ENCODE measurements around the gene WIPF1.

DNA sequence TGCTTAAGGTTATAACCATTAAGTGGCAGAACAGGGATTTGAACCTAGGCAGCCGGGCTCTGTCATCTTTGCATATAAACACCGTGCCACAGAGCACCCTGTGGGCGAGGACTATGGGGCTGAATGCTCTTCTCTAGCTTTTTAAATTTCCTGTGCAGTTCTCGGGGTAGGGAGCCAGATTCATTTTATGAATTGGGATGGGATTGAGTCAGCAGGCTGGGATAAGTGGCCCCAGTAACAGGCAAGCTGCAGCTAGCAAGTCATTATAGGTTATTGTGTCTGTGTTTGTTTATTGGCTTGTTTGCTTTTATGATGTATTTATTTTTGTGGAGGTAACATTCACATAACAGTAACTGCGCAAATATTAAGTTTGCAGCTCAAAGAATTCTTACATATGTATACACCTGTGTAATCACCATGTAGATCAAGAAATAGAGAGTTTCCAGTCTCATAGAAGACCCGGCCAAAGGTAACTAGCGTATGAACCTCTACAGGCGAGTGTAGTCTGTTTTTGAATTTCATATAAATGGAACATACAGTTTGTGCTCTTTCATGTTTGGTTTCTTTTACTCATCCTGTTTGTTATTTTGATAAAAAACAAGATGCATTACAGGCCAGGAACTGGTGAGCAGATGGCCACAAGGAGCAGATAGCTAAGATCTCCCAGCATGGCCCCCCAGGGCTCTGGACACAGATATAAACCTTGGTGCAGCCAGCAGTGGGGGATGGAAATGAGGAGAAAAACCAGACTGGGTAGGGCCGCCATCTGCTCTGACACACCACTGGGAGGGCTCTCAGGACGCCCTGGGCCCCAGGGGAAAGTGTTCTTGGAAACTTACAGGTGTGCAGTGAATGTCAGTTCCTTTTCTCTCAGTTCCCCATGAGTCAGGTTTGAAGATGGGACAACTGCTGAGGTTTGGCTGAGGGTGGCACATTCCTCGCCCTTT is 61.6 kb downstream of the WIPF1 start:
- TF ChIP-seq, protein P1, sequence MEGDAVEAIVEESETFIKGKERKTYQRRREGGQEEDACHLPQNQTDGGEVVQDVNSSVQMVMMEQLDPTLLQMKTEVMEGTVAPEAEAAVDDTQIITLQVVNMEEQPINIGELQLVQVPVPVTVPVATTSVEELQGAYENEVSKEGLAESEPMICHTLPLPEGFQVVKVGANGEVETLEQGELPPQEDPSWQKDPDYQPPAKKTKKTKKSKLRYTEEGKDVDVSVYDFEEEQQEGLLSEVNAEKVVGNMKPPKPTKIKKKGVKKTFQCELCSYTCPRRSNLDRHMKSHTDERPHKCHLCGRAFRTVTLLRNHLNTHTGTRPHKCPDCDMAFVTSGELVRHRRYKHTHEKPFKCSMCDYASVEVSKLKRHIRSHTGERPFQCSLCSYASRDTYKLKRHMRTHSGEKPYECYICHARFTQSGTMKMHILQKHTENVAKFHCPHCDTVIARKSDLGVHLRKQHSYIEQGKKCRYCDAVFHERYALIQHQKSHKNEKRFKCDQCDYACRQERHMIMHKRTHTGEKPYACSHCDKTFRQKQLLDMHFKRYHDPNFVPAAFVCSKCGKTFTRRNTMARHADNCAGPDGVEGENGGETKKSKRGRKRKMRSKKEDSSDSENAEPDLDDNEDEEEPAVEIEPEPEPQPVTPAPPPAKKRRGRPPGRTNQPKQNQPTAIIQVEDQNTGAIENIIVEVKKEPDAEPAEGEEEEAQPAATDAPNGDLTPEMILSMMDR (IDR thresholded peaks at IDR 0.05), result no peak
- TF ChIP-seq, protein P2, sequence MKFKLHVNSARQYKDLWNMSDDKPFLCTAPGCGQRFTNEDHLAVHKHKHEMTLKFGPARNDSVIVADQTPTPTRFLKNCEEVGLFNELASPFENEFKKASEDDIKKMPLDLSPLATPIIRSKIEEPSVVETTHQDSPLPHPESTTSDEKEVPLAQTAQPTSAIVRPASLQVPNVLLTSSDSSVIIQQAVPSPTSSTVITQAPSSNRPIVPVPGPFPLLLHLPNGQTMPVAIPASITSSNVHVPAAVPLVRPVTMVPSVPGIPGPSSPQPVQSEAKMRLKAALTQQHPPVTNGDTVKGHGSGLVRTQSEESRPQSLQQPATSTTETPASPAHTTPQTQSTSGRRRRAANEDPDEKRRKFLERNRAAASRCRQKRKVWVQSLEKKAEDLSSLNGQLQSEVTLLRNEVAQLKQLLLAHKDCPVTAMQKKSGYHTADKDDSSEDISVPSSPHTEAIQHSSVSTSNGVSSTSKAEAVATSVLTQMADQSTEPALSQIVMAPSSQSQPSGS (CRISPR knock-in tag; IDR thresholded peaks at IDR 0.05; ENCODE audit: borderline replicate concordance, low read depth), result no peak
- TF ChIP-seq TEAD4 (CRISPR knock-in tag; IDR thresholded peaks at IDR 0.05), result no peak

Measured in WTC11 (cell line).